GM12878 (cell line): Measurements from ENCODE around the gene SYN1. TPM values are rescaled to one million over a fixed set of nuclear protein-coding genes. Genes with fewer than 3 reads are reported as not detected.

Experiments used
- ATAC-seq: fragments of 200-7000 bp; cut with Tn5 transposase; 3 replicates; pipeline ENCODE4 v1.9.1; 2020; ENCODE audit warnings: mild to moderate bottlenecking, moderate library complexity
- BruUV-seq: library from RNA; stranded (reverse); fragments of 400-500 nt; replicated peaks from 2 replicates; lab custom pipeline; 2021; lab: Mats Ljungman, UMichigan
- CTCF ChIA-PET: fragments of 300-600 bp; sonication (Branson Sonifier 250); formaldehyde crosslinking; extraction: SDS; loops from one replicate; lab custom pipeline; 2021; ENCODE audit warnings: inconsistent platforms; lab: Yijun Ruan, JAX
- POLR2A ChIA-PET: fragments of 350-600 bp; formaldehyde crosslinking; extraction: SDS; loops from one replicate; lab custom pipeline; 2021; ENCODE audit warnings: inconsistent platforms; lab: Charles Lee
- RAD21 ChIA-PET: fragments of 300-600 bp; sonication (Branson Sonifier 250); formaldehyde crosslinking; loops from one replicate; lab custom pipeline; 2023; ENCODE audit warnings: antibody characterized with exemption; ENCODE audit not compliant: unreplicated experiment; lab: Charles Lee
- SMC1A ChIA-PET: fragments of 300-600 bp; sonication (Branson Sonifier 250); formaldehyde crosslinking; loops from one replicate; lab custom pipeline; 2023; ENCODE audit not compliant: unreplicated experiment, uncharacterized antibody; lab: Charles Lee
- DNase-seq: peaks from one replicate; pipeline ENCODE4 v3.0.0-alpha.2; 2011; ENCODE audit warnings: low read depth, low spot score
- FAIRE-seq: peaks from 3 replicates; lab custom pipeline; 2011; peaks lifted over from hg19 to GRCh38; lab: Jason Lieb, UNC
- H2AFZ ChIP-seq: 2 replicates; pipeline ENCODE4 v1.6.0; 2011; ENCODE audit warnings: low read depth, low read length, control low read depth; ENCODE audit not compliant: control insufficient read depth
- H3K27ac ChIP-seq: 2 replicates; pipeline ENCODE4 v1.5.1; 2011; ENCODE audit warnings: control low read depth; ENCODE audit not compliant: control insufficient read depth, insufficient read depth
- H3K27me3 ChIP-seq, 2 experiments: replicated peaks in 1 of 2; 2 replicates each; pipeline versions ENCODE4 v1.6.0 to v1.6.1; 2011; ENCODE audit warnings: low read length in 1 of 2; ENCODE audit not compliant: control insufficient read depth in 2 of 2, insufficient read depth in 2 of 2
- H3K36me3 ChIP-seq, 2 experiments: 2 replicates each; pipeline ENCODE4 v1.5.1; 2011; ENCODE audit warnings: low read length in 1 of 2; ENCODE audit not compliant: control insufficient read depth in 2 of 2, insufficient read depth in 2 of 2
- H3K4me1 ChIP-seq: 2 replicates; pipeline ENCODE4 v1.6.1; 2011; ENCODE audit warnings: mild to moderate bottlenecking, low read length, moderate library complexity, mixed read lengths; ENCODE audit not compliant: control insufficient read depth, insufficient read depth
- H3K4me2 ChIP-seq: 2 replicates; pipeline ENCODE4 v1.6.0; 2011; ENCODE audit warnings: control low read depth; ENCODE audit not compliant: control insufficient read depth, insufficient read depth
- H3K4me3 ChIP-seq: fragments of 200-600 bp; sonication (generic); 2 replicates; pipeline ENCODE4 v1.5.1; 2016
- H3K79me2 ChIP-seq: 2 replicates; pipeline ENCODE4 v1.6.0; 2011; ENCODE audit warnings: low read length; ENCODE audit not compliant: control insufficient read depth, insufficient read depth
- H3K9ac ChIP-seq: 2 replicates; pipeline ENCODE4 v1.8.0; 2011; ENCODE audit warnings: low read length, control low read depth, mixed read lengths; ENCODE audit not compliant: control insufficient read depth, insufficient read depth
- H3K9me3 ChIP-seq: replicated peaks from 3 replicates; pipeline ENCODE4 v1.5.1; 2011; ENCODE audit warnings: mild to moderate bottlenecking, low read length; ENCODE audit not compliant: control insufficient read depth, insufficient read depth
- H4K20me1 ChIP-seq: 2 replicates; pipeline ENCODE4 v1.6.0; 2011; ENCODE audit not compliant: control insufficient read depth, insufficient read depth
- BCL3 ChIP-seq: IDR thresholded peaks from 2 replicates; pipeline ENCODE4 v1.6.1; 2011; ENCODE audit warnings: borderline replicate concordance, low read depth, mild to moderate bottlenecking, moderate library complexity, low read length; ENCODE audit not compliant: insufficient read depth, poor library complexity, severe bottlenecking
- BHLHE40 ChIP-seq, 2 experiments: fragments of 450-650 bp in 1 of 2; IDR thresholded peaks; 2 replicates each; pipeline ENCODE4 v1.6.1; 2011 to 2017; ENCODE audit warnings: low read depth in 2 of 2, borderline replicate concordance in 1 of 2, improper control_type of control experiment in 1 of 2, low read length in 1 of 2, mild to moderate bottlenecking in 1 of 2
- CBX3 ChIP-seq: fragments of 200-600 bp; sonication (generic); IDR thresholded peaks from 2 replicates; pipeline ENCODE4 v1.6.1; 2016; ENCODE audit warnings: low read depth, borderline replicate concordance
- ESRRA ChIP-seq: IDR thresholded peaks from 2 replicates; pipeline ENCODE4 v1.6.1; 2012; ENCODE audit warnings: mild to moderate bottlenecking, low read length, improper control_type of control experiment
- IRF4 ChIP-seq: IDR thresholded peaks from 2 replicates; pipeline ENCODE4 v1.6.1; 2011; ENCODE audit warnings: low read depth, low read length
- JUNB ChIP-seq: IDR thresholded peaks from 2 replicates; pipeline ENCODE4 v1.6.1; 2016; ENCODE audit warnings: antibody characterized with exemption, mild to moderate bottlenecking
- MTA3 ChIP-seq: IDR thresholded peaks from 2 replicates; pipeline ENCODE4 v1.6.1; 2012; ENCODE audit warnings: low read length, inconsistent platforms, borderline replicate concordance
- MYC ChIP-seq: IDR thresholded peaks from 2 replicates; pipeline ENCODE4 v1.6.1; 2011; ENCODE audit warnings: mild to moderate bottlenecking, low read length, moderate library complexity, inconsistent platforms; ENCODE audit not compliant: insufficient read depth, insufficient replicate concordance, insufficient read length, severe bottlenecking
- NRF1 ChIP-seq: conservative IDR thresholded peaks from 2 replicates; pipeline ENCODE4 v1.6.1; 2011; ENCODE audit warnings: mild to moderate bottlenecking, low read depth, low read length, improper control_type of control experiment
- RAD21 ChIP-seq: IDR thresholded peaks from 2 replicates; pipeline ENCODE4 v1.6.1; 2011; ENCODE audit warnings: mild to moderate bottlenecking, low read depth, low read length, moderate library complexity; ENCODE audit not compliant: insufficient read depth
- RCOR1 ChIP-seq: conservative IDR thresholded peaks from 2 replicates; pipeline ENCODE4 v1.6.1; 2012; ENCODE audit warnings: low read depth, low read length, improper control_type of control experiment
- TARDBP ChIP-seq: IDR thresholded peaks from 2 replicates; pipeline ENCODE4 v1.6.1; 2016; ENCODE audit warnings: borderline replicate concordance
- WGBS: methylation state at CpG from one replicate; pipeline ENCODE4 v1.1.6; 2016; ENCODE audit warnings: low lambda C conversion rate; ENCODE audit not compliant: insufficient replicate concordance, insufficient coverage; ENCODE audit errors: missing lambda C conversion rate; 5-methylcytosine and 5-hydroxymethylcytosine counted together
- in situ Hi-C: fragments of 300-500 bp; cut with MboI; formaldehyde crosslinking; loops from 9 replicates; pipeline ENCODE4 v1.14.3; 2018; ENCODE audit warnings: mixed read lengths
- intact Hi-C: fragments of 100-400 bp; cut with micrococcal nuclease; formaldehyde crosslinking; loops from one replicate; pipeline ENCODE4 v1.14.2; 2022; ENCODE audit not compliant: unreplicated experiment
- polyA plus RNA-seq, 11 experiments: library from polyadenylated mRNA; depleted of rRNA in 4 of 11; unstranded in 6 of 11; stranded (reverse) in 5 of 11; fragments of >200 nt; fragmentation: Nextera tagmentation in 4 of 11; fragmentation: Illumina TruSeq in 1 of 11; extraction: Ambion mirVana in 4 of 11; extraction: Trizol in 1 of 11; gene quantifications; 1 replicate in 1 of 11; 2 replicates in 10 of 11; pipeline versions ENCODE4 v1.2.1 to v1.2.3, GENCODE V29; 2011 to 2016; ENCODE audit warnings: inconsistent platforms in 2 of 11, missing spikeins in 2 of 11, low read depth in 1 of 11
- total RNA-seq, 4 experiments: library from RNA; depleted of rRNA in 3 of 4; stranded (reverse); fragments of >200 nt in 3 of 4; fragmentation: Illumina TruSeq in 1 of 4; extraction: Trizol in 1 of 4; gene quantifications; 2 replicates each; pipeline versions ENCODE4 v1.2.1 to v1.2.3, GENCODE V29; 2013 to 2021
- TF ChIP-seq, protein P1 (sequence below): fragments of 450-650 bp; IDR thresholded peaks from 2 replicates; pipeline ENCODE4 v1.6.1; 2018; ENCODE audit warnings: mild to moderate bottlenecking, low read depth, moderate library complexity; ENCODE audit not compliant: partially characterized antibody

The SYN1 gene
- total and polyA plus RNA-seq, 10 of the 15 experiments (the other 5 are each of a cell fraction or from before 2014, with no cell fraction given) = 0.09 to 0.57 (median 0.16) TPM; not detected in 3

GRCh38 chrX:47621851-47622250 lies 2.2 kb upstream of the SYN1 start:
- H3K79me2 ChIP-seq = no peaks in the 10 kb centered on the region
- no TSS peak for BruUV-seq
- no peaks in the 10 kb centered on the region; the same call in 1 of the 2 replicates for H4K20me1 ChIP-seq
- H3K9ac ChIP-seq = no peak overlapping the region
- intact Hi-C loops = no loop called here
- no peaks in the 10 kb centered on the region for H3K27me3 ChIP-seq
- ChIA-PET RAD21 (no interaction called here), POLR2A (interaction anchor here (0.5 kb wide), 1 partner anchor 147 kb away, joined by 3 read pairs; no protein-coding TSS in a partner anchor), SMC1A (interaction anchor here (0.7 kb wide), 1 partner anchor 1568 kb away, joined by 4 read pairs; no protein-coding TSS in a partner anchor), CTCF (no interaction called here)
- no peak for TF ChIP-seq BHLHE40 (IDR thresholded peaks at IDR 0.05; ENCODE audit: borderline replicate concordance in 1 of 2, low read depth in 2 of 2, low read length in 1 of 2)
- no peak overlapping the region for H3K4me3 ChIP-seq
- ATAC-seq = no peak
- H3K4me2 ChIP-seq = no peak overlapping the region
- no peak overlapping the region for H3K27ac ChIP-seq
- 68% methylated on average over 6 of the region's 6 CpGs for WGBS
- in situ Hi-C loops = no loop called here
- no peak for FAIRE-seq
- no peak overlapping the region for H2AFZ ChIP-seq
- H3K9me3 ChIP-seq = no peaks in the 10 kb centered on the region; the same call in 2 of the 3 replicates
- DNase-seq = no peak
- no peaks in the 10 kb centered on the region for H3K4me1 ChIP-seq
- H3K36me3 ChIP-seq = no peaks in the 10 kb centered on the region; a peak in 1 of 4 replicates

DNA sequence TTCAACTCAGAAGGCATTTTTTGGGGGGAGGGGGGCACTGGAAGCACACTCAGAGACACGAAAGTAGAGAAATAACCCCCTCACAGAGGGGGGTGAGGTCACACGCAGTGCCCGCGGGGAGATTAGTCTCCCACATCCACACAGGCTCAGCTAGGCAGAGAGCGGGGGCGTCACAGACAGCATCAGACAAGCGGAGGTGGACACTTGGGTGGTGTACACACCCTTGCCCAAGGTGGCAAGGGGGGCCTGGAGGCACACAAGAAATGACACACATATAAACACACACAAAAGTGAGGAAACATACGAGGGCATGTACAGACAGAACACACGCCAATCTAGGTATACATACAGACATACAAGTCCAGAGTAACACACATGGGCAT lies 637 bp upstream of the SYN1 start:
- no peaks in the 10 kb centered on the region for H3K36me3 ChIP-seq
- no peaks in the 10 kb centered on the region; the same call in 2 of the 3 replicates for H3K9me3 ChIP-seq
- ChIA-PET SMC1A (no interaction called here), CTCF (no interaction called here), POLR2A (no interaction called here), RAD21 (no interaction called here)
- H3K27me3 ChIP-seq = no peaks in the 10 kb centered on the region
- H3K27ac ChIP-seq = no peak overlapping the region
- H2AFZ ChIP-seq = no peak overlapping the region
- FAIRE-seq (no peak), DNase-seq (no peak), ATAC-seq (no peak)
- no TSS peak for BruUV-seq
- no peak overlapping the region for H3K9ac ChIP-seq
- intact Hi-C loops (no loop called here), in situ Hi-C loops (no loop called here)
- H3K4me3 ChIP-seq = no peak overlapping the region
- H3K4me2 ChIP-seq = no peak overlapping the region
- no peaks in the 10 kb centered on the region for H3K79me2 ChIP-seq
- no peaks in the 10 kb centered on the region for H3K4me1 ChIP-seq
- WGBS = 56% methylated on average over 9 of the region's 9 CpGs
- no peaks in the 10 kb centered on the region; the same call in 1 of the 2 replicates for H4K20me1 ChIP-seq
- no peak for TF ChIP-seq ESRRA
- TF ChIP-seq, protein P1, sequence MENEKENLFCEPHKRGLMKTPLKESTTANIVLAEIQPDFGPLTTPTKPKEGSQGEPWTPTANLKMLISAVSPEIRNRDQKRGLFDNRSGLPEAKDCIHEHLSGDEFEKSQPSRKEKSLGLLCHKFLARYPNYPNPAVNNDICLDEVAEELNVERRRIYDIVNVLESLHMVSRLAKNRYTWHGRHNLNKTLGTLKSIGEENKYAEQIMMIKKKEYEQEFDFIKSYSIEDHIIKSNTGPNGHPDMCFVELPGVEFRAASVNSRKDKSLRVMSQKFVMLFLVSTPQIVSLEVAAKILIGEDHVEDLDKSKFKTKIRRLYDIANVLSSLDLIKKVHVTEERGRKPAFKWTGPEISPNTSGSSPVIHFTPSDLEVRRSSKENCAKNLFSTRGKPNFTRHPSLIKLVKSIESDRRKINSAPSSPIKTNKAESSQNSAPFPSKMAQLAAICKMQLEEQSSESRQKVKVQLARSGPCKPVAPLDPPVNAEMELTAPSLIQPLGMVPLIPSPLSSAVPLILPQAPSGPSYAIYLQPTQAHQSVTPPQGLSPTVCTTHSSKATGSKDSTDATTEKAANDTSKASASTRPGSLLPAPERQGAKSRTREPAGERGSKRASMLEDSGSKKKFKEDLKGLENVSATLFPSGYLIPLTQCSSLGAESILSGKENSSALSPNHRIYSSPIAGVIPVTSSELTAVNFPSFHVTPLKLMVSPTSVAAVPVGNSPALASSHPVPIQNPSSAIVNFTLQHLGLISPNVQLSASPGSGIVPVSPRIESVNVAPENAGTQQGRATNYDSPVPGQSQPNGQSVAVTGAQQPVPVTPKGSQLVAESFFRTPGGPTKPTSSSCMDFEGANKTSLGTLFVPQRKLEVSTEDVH = no peak
- no peak for TF ChIP-seq IRF4
- no peak for TF ChIP-seq NRF1
- no peak for TF ChIP-seq CBX3
- TF ChIP-seq RAD21 = no peak
- TF ChIP-seq JUNB = no peak
- TF ChIP-seq MTA3 = no peak
- TF ChIP-seq RCOR1 = no peak
- TF ChIP-seq TARDBP = no peak
- TF ChIP-seq MYC = no peak
- no peak for TF ChIP-seq BCL3
